GM19023 (cell line): ENCODE results near the gene FEM1B.

Source experiments
- ATAC-seq: cut with Tn5 transposase; IDR thresholded peaks from one replicate; pipeline ENCODE4 v1.9.1; 2021; ENCODE audit warnings: mild to moderate bottlenecking, moderate library complexity; ENCODE audit not compliant: unreplicated experiment

FEM1B gene

GRCh38 chr15:68305420-68305871 is 27.9 kb downstream of the FEM1B start:
- ATAC-seq: no peak

GRCh38 chr15:68307131-68307928 is 29.8 kb downstream of the FEM1B start:
- ATAC-seq: no peak

- ATAC-seq: no peak
Measured at GRCh38 chr15:68309024-68309423, 31.5 kb downstream of the FEM1B start.

GRCh38 chr15:68310178-68310803 is 32.7 kb downstream of the FEM1B start:
- no peak for ATAC-seq

- ATAC-seq: no peak
Measured at GRCh38 chr15:68310804-68311463, 33.4 kb downstream of the FEM1B start.

GRCh38 chr15:68311464-68311835 is 33.9 kb downstream of the FEM1B start:
- ATAC-seq: no peak

- ATAC-seq: no peak
Measured at GRCh38 chr15:68311859-68312557, 34.5 kb downstream of the FEM1B start.

- ATAC-seq: no peak
Measured at GRCh38 chr15:68312701-68313204, 35.2 kb downstream of the FEM1B start.

- ATAC-seq: no peak
Measured at GRCh38 chr15:68313501-68314410, 36.2 kb downstream of the FEM1B start.

GRCh38 chr15:68314563-68314962 is 37.0 kb downstream of the FEM1B start:
- ATAC-seq: no peak

- no peak for ATAC-seq
Measured at GRCh38 chr15:68315035-68315434, 37.5 kb downstream of the FEM1B start.

- no peak for ATAC-seq
Measured at GRCh38 chr15:68315495-68316031, 38.0 kb downstream of the FEM1B start.

GRCh38 chr15:68316061-68316804 is 38.7 kb downstream of the FEM1B start:
- no peak for ATAC-seq

- no peak for ATAC-seq
Measured at GRCh38 chr15:68317281-68318007, 39.9 kb downstream of the FEM1B start.

- no peak for ATAC-seq
Measured at GRCh38 chr15:68318008-68318835, 40.7 kb downstream of the FEM1B start.

GRCh38 chr15:68318931-68319909 is 41.7 kb downstream of the FEM1B start:
- no peak for ATAC-seq
